Neural cell (in vitro differentiated cells): ENCODE results near the gene FSD2. TPM values are rescaled to one million over a fixed set of nuclear protein-coding genes. Genes with fewer than 3 reads are reported as not detected.
A peak's percentile ranks its signal among the peaks of the same experiment; 100 is the strongest.

Experiments
- H2AFZ ChIP-seq: fragments of 200-600, 300-800 bp; sonication (generic), shearing (Covaris generic); 2 replicates; pipeline ENCODE4 v1.6.0; 2014; ENCODE audit warnings: low read depth, mild to moderate bottlenecking, antibody characterized with exemption, low read length, moderate library complexity
- H3F3A ChIP-seq: fragments of 200-600 bp; shearing (Covaris generic); 2 replicates; pipeline ENCODE4 v1.6.1; 2016; ENCODE audit warnings: mild to moderate bottlenecking, moderate library complexity, mixed read lengths, antibody characterized with exemption, low read length; ENCODE audit not compliant: insufficient read depth, poor library complexity, severe bottlenecking
- H3K27ac ChIP-seq: fragments of 200-600, 300-800 bp; sonication (generic), shearing (Covaris generic); 2 replicates; pipeline ENCODE4 v1.5.1; 2014; ENCODE audit warnings: mild to moderate bottlenecking, low read length, moderate library complexity
- H3K27me3 ChIP-seq: fragments of 300-800, 200-600 bp; sonication (generic), shearing (Covaris generic); 2 replicates; pipeline ENCODE4 v1.6.0; 2014; ENCODE audit warnings: mild to moderate bottlenecking, low read depth, low read length, moderate library complexity; ENCODE audit not compliant: insufficient read depth
- H3K36me3 ChIP-seq: fragments of 300-800, 200-600 bp; sonication (generic), shearing (Covaris generic); 2 replicates; pipeline ENCODE4 v1.5.1; 2014; ENCODE audit warnings: mild to moderate bottlenecking, antibody characterized with exemption, low read length, moderate library complexity; ENCODE audit not compliant: insufficient read depth
- H3K4me2 ChIP-seq: fragments of 300-800, 200-600 bp; sonication (generic), shearing (Covaris generic); 2 replicates; pipeline ENCODE4 v1.6.0; 2014; ENCODE audit warnings: mild to moderate bottlenecking, low read length
- H3K4me3 ChIP-seq: fragments of 300-800, 200-600 bp; sonication (generic), shearing (Covaris generic); 2 replicates; pipeline ENCODE4 v1.5.1; 2014; ENCODE audit warnings: mild to moderate bottlenecking, low read length, moderate library complexity
- H3K79me2 ChIP-seq: fragments of 200-600 bp; shearing (Covaris generic); replicated peaks from 2 replicates; pipeline ENCODE4 v1.6.0; 2014; ENCODE audit warnings: mild to moderate bottlenecking, low read length, moderate library complexity; ENCODE audit not compliant: insufficient read depth
- H3K9ac ChIP-seq: fragments of 300-800, 200-600 bp; sonication (generic), shearing (Covaris generic); 2 replicates; pipeline ENCODE4 v1.6.1; 2016; ENCODE audit warnings: mild to moderate bottlenecking, low read length, mixed read lengths
- H3K9me2 ChIP-seq: fragments of 200-600 bp; shearing (Covaris generic); 2 replicates; pipeline ENCODE4 v1.6.1; 2016; ENCODE audit warnings: mild to moderate bottlenecking, low read length, mixed read lengths; ENCODE audit not compliant: insufficient read depth
- H3K9me3 ChIP-seq: fragments of 200-600, 300-800 bp; sonication (generic), shearing (Covaris generic); 2 replicates; pipeline ENCODE4 v1.6.1; 2016; ENCODE audit warnings: mild to moderate bottlenecking, mixed run types, low read length, moderate library complexity, mixed read lengths
- H4K20me1 ChIP-seq: fragments of 200-600 bp; shearing (Covaris generic); 2 replicates; pipeline ENCODE4 v1.6.1; 2016; ENCODE audit warnings: mild to moderate bottlenecking, mixed run types; ENCODE audit not compliant: insufficient read depth
- CTCF ChIP-seq: fragments of 450-650 bp; IDR thresholded peaks from 2 replicates; pipeline ENCODE4 v1.5.1; 2014; ENCODE audit warnings: antibody characterized with exemption, mild to moderate bottlenecking, moderate library complexity; ENCODE audit not compliant: poor library complexity, severe bottlenecking
- EP300 ChIP-seq: fragments of 450-650 bp; conservative IDR thresholded peaks from 2 replicates; pipeline ENCODE4 v1.6.1; 2014; ENCODE audit warnings: antibody characterized with exemption, mild to moderate bottlenecking, moderate library complexity; ENCODE audit not compliant: poor library complexity, severe bottlenecking
- EZH2 ChIP-seq: fragments of 200-600, 300-800 bp; shearing (Covaris generic), sonication (generic); IDR thresholded peaks from 2 replicates; pipeline ENCODE4 v1.6.1; 2014; ENCODE audit warnings: antibody characterized with exemption, low read length, borderline replicate concordance, mild to moderate bottlenecking; ENCODE audit not compliant: insufficient read depth, poor library complexity, severe bottlenecking
- MXI1 ChIP-seq: fragments of 450-650 bp; conservative IDR thresholded peaks from 2 replicates; pipeline ENCODE4 v1.6.1; 2014; ENCODE audit warnings: antibody characterized with exemption, mild to moderate bottlenecking; ENCODE audit not compliant: poor library complexity, severe bottlenecking
- POLR2AphosphoS5 ChIP-seq: IDR thresholded peaks from 2 replicates; pipeline ENCODE4 v1.6.1; 2012
- RAD21 ChIP-seq: fragments of 450-650 bp; conservative IDR thresholded peaks from 2 replicates; pipeline ENCODE4 v1.6.1; 2014; ENCODE audit warnings: antibody characterized with exemption, mild to moderate bottlenecking, moderate library complexity
- REST ChIP-seq: IDR thresholded peaks from 2 replicates; pipeline ENCODE4 v1.6.1; 2012; ENCODE audit warnings: borderline replicate concordance
- SMC3 ChIP-seq: fragments of 450-650 bp; conservative IDR thresholded peaks from 2 replicates; pipeline ENCODE4 v1.6.1; 2014; ENCODE audit warnings: antibody characterized with exemption, mild to moderate bottlenecking, moderate library complexity; ENCODE audit not compliant: poor library complexity
- TAF1 ChIP-seq: IDR thresholded peaks from 2 replicates; pipeline ENCODE4 v1.6.1; 2012; ENCODE audit warnings: low read depth
- polyA plus RNA-seq: library from polyadenylated mRNA; depleted of rRNA; stranded (reverse); fragments of >200 nt; gene quantifications from 2 replicates; pipeline ENCODE4 v1.2.3, GENCODE V29; 2014

The FSD2 gene
- polyA plus RNA-seq, 1 donor from 2014 or later, result not detected

- Histone ChIP-seq H3K27ac (peak overlapping the region; percentile 77), H2AFZ (peak overlapping the region; percentile 85)
Observed at GRCh38 chr15:82710208-82710555, 95.7 kb downstream of the FSD2 start.

GRCh38 chr15:82709421-82710207 lies 96.3 kb downstream of the FSD2 start, which contains the start of gene AP3B2:
TSS of gene AP3B2 (minus strand) at chr15:82709875. CDS start at chr15:82709706, 169 bp downstream.
- H3K4me2 ChIP-seq, result peak within 1 kb of the TSS; percentile 95
- H3K4me3 ChIP-seq, result peak within 1 kb of the TSS; percentile 90
- peak within 1 kb of the TSS; percentile 77 for H3K27ac ChIP-seq
- no peaks in the 10 kb centered on the region for H3K9me3 ChIP-seq
- H3K36me3 ChIP-seq, result no peaks in the 10 kb centered on the region
- TF ChIP-seq CTCF (peak; percentile 27), POLR2AphosphoS5 (peak; percentile 88), EP300 (peak; percentile 37), SMC3 (peak; percentile 58), TAF1 (peak; percentile 60), MXI1 (peak; percentile 76), REST (no peak), RAD21 (peak; percentile 51), EZH2 (no peak)
- H3K27me3 ChIP-seq, result no peaks in the 10 kb centered on the region
- peak within 1 kb of the TSS; percentile 85 for H2AFZ ChIP-seq
- H3F3A ChIP-seq, result no peaks in the 10 kb centered on the region
- H3K79me2 ChIP-seq, result peaks cover 12% of the 10 kb centered on the region
- peak within 1 kb of the TSS; percentile 89 for H3K9ac ChIP-seq
- H4K20me1 ChIP-seq, result no peaks in the 10 kb centered on the region
- no peaks in the 10 kb centered on the region for H3K9me2 ChIP-seq

More at GRCh38 chr15:82710208-82710555, 95.7 kb downstream of the FSD2 start:
- no peaks in the 10 kb centered on the region for H4K20me1 ChIP-seq
- H3K9ac ChIP-seq, result peak overlapping the region; percentile 89
- TF ChIP-seq EZH2 (no peak), MXI1 (no peak), REST (no peak), TAF1 (no peak)
- H3K9me2 ChIP-seq, result no peaks in the 10 kb centered on the region
- no peaks in the 10 kb centered on the region for H3K36me3 ChIP-seq
- peaks cover 12% of the 10 kb centered on the region for H3K79me2 ChIP-seq
- H3K27me3 ChIP-seq, result no peaks in the 10 kb centered on the region
- H3F3A ChIP-seq, result no peaks in the 10 kb centered on the region
- H3K9me3 ChIP-seq, result no peaks in the 10 kb centered on the region
- H3K4me2 ChIP-seq, result no peak overlapping the region
- peak overlapping the region; percentile 90 for H3K4me3 ChIP-seq
